Measurements from ENCODE around the gene TRPM1.

TRPM1 gene

DNA sequence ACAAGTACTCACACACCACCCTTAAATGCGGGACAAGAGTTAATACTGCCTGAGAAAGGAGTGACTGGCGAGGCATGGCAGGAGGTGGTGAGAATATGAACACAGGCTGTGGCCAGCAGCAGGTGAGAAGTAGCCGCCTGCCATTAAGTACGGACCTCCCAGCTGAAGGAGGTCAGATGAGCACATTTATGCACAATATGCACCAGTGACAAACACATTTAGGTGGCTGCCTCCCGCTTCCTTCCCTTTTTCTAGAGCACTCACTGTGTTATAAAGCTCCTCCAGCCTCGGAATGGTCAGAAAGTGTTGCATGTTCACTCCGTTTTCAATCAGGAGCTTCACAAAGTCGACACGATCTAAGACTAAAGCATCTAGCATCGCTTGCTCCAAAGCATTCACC, 52.4 kb downstream of the TRPM1 start:
- DNase-seq, result no peak

DNA sequence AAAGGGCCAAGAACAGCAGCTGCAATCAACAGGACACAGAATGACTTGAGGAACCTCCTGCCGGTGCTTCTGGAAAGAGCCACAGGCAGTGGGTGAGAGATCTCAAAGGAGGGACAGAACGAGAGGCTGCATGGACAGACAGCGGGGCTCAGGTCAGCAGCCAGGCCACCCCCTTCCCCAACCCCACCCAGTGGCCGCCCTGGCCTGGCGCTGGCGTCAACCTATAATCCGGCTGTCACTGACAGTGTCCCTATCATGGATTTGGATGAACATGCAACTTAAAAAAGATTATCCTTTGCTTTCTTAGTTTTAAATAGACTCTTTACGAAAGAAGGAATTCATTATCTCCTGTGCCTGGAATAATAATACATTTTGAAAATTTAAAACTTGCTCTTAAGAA, 54.1 kb downstream of the TRPM1 start:
- no peak for DNase-seq

GRCh38 chr15:31046759-31047359, 54.7 kb downstream of the TRPM1 start:
- no peak for DNase-seq

DNA sequence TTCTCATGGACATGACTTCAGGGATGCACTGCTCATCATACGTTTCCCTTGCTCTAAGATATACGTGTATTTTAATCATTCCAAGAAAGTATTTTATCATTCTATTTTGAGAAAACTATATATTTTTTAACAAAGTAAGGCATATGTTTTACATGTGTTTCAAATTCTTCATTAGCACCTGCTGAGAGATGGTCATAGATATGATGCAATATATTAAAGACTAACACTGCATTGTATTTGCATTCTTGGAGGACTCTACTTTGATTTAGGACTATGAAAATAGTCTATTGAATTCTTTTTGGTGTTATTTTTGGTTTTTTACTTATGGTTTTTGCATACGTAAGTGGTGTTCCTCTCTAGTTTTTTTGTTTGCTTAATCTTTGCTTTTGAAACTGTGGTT, 55.9 kb downstream of the TRPM1 start:
- DNase-seq, result no peak

GRCh38 chr15:31042751-31043150, 58.8 kb downstream of the TRPM1 start:
- no peak for DNase-seq

DNA sequence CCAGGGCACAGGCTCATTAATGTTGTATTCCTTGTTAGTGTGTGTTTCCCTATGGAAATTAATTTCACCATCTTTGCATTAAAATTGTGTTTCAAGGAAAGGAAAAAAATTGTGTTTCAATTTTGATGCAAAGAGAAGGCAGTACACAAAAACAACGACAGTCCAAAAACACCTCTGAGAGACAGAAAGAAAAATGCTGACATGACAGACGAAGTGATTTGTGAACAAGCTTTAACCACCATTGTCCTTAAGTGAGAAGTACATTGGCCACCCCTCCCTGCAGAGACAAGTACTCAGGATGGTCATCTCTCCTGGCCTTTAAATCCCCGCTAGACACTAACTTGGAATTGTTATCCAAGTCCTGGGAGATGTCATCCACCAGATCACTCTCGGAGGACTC, 59.9 kb downstream of the TRPM1 start:
- no peak for DNase-seq

DNA sequence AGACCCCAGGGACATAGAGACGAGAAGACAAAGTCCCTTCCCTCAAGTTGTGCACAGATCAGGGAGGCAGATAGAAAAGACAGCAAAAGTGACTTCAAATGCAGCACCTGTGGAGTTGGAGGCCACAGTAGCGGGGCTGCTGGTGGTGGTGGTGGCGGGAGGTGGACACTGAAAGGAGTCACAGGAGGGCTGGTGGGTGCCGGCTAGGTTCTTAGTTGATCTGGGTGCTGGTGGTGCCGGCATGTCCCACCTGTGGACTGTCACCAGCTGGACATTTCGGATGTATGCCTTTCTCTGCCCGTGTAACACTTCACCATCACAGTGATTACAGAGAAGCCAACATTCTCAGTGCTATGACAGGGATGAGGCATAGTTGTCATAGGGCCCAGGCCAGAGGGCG, 60.9 kb downstream of the TRPM1 start:
- DNase-seq, result no peak

DNA sequence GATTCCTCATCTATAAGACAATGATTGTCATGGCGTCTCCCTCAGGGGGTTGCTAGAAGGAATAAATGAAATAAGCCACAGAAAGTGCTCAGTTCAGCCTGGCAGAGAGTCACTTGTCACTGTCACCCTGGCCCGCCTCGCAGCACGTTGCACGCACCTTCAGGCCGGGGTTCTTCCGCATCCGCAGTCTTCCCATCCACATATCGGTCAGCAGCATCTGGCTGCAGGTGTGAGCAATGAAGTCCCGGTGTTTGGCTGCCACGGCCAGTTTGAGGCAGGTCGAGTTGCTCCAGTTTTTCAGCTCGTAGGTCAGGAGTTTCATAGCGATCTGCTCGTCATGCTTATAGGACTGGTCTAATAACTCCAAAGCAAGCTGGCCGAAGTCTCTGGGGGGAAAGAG, 61.6 kb downstream of the TRPM1 start:
- DNase-seq, result no peak

GRCh38 chr15:31037731-31038477, 63.6 kb downstream of the TRPM1 start:
- DNase-seq, result no peak

- no peak for DNase-seq
These were observed 64.7 kb downstream of the TRPM1 start for GRCh38 chr15:31036783-31037182.

GRCh38 chr15:31035610-31036009, 65.9 kb downstream of the TRPM1 start:
- no peak for DNase-seq

- no peak for DNase-seq
These were observed 67.4 kb downstream of the TRPM1 start for GRCh38 chr15:31034152-31034551.

DNA sequence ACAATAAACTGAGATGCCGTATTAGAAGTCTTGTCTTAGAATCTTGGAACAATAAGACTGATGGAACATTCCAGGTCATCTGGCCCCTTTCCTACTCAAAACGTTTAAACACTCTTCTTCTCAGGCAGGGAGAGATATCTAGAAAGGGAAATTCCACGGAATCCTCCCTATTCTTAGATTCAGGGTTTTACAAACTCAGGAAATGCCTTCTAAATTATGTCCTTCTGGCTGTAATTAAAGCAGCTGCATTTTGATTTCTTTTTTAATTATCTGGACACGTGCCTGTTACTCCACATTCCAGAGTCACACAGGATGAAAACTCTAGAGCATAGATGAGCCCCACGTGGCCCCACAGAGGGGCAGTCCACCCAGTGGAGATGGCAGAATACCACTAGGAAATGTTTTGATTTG, 68.6 kb downstream of the TRPM1 start:
- DNase-seq, result no peak

GRCh38 chr15:31031471-31032067, 70.0 kb downstream of the TRPM1 start:
- no peak for DNase-seq

DNA sequence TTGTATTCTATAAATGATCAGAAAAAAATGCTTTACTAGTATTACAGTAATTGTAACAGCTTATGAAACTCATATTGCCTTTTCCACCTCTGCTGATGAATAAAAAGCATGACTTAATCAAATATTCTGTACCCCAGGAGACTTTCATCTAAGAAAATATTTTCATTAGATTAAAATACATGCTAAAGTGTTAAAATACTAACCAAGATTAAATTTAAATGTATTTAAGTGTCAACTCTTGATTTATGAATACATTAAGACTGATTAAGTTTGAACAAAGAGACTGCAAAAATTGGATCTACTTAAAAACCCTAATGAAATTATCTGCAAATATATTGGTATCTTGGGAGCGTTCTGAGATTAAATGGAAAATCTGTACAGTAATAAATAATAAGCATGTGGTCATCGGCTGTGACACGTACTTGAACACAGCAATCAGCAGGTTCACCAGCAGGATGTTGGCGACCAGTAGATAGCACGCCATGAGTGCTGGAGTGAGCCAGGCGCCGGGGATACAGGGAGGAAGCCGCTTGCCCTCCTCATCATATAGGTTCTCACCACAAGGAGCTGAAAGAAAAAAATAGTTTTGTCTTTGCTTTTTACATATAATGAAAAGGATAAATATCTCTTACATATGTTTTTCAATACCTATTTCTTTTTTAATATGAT, 73.5 kb downstream of the TRPM1 start:
- no peak for DNase-seq

- DNase-seq, result no peak
These were observed 75.5 kb downstream of the TRPM1 start for GRCh38 chr15:31025996-31026395.

DNA sequence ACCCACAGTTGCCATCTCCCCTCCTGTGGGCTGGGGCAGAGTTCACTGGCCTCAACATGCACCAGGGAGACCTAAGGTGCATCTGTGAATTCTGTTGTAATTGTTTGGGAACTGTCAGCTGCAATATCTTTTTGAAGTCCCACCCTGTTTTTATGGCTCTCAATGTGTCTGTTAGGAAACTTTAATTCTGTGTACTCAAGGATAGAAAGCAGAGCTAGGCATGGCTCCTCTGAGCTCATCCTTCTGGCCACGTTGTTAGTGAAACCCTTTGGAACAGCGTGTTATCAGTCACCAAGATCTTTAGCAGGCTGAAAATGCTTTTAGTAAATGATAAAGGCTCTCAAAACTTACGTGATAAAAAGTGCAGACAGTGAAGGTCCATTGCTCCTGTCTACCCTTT, 76.5 kb downstream of the TRPM1 start:
- DNase-seq, result no peak

- DNase-seq, result peak; percentile 46
These were observed 77.2 kb downstream of the TRPM1 start for GRCh38 chr15:31024330-31024729.

GRCh38 chr15:31023841-31024240, 77.7 kb downstream of the TRPM1 start:
- no peak for DNase-seq

DNA sequence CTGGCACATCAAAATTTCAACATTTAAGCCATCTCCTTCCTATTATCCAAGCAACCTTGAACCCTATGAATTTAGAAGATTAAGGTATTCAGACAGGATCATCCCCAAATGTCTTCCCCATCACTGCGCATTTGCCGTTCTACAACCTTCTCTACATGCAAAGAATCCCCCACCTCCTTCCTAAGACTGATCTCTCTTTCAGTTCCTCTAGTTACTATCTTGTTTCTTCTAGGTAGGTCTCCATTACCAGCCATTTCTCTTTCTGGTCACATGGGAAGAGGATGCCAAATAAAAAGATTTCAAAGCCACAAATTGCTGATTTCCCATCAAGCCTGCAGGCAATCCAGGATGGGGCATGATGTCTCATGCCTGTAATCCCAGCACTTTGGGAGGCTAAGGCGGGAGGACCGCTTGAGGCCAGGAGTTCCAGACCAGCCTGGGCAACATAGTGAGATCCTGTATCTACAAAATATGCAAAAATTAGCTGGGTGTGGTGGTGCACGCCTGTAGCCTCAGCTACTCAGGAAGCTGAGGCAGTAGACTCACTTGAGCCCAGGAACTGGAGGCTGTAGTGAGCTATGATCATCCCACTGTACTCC, 80.4 kb downstream of the TRPM1 start:
- DNase-seq, result no peak

- no peak for DNase-seq
These were observed 81.0 kb downstream of the TRPM1 start for GRCh38 chr15:31020542-31020941.

DNA sequence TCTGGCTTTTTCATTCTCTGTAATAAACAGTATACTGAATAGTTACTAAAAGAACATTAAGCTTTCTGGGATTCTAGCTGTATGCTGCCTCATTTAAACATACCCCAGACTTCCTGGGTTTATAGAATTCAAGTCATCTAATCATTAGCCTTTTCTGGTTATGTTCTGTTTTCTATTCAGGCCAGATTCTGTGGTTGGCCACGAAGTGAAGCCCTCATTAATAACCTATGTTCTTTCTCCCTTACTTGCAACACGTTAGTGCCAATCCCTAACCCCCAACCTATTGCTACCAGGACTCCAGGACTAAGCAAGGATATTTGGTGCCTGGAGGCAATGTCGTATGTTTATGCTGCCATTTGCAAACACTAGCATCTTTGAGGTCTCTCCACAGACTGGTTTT, 81.5 kb downstream of the TRPM1 start:
- no peak for DNase-seq

DNA sequence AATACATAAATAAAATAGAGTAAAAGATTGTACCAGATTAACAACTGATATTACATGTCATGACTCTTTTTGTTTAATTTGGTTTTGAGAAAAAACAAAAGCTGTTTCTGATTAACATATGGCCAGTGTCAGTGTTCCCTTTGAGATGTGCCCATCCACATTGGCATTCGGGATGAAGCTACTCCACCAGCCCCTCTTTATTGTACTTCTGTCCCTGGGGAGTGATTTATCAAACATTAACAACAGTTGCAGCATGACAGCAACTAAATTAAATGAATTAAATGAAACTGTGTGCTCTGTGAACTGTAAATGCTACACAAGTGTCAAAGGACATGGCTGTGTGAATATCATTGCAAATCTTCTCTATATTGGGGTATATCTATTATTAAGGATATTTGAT, 84.2 kb downstream of the TRPM1 start:
- no peak for DNase-seq
